ENCODE measurements around the gene OR5H15.
"Not testable (repeated sequence)": the region's sequence is repeated elsewhere in the genome, so short reads cannot be mapped to it uniquely, and the experiment has no call there.

Gene OR5H15

DNA sequence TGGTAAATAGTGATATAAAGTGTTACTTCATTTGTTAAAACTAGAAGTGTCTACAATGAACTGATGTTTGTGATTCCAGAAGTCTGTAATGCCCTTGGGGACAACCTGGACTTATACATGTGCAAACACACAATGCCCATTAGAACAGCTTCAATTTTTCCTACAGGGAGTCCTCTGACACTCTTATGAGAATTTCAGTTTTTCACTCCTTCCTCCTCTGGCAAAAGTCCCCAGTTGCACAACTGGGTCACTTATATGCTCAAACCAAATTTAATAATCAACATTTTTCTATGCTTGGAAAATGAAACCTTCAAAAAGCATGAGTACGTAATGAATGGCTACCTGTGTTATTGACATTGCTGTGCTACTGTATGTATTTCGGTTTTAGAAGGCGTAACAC, at the start of gene OR5H15:
Gene OR5H15, plus strand, starts transcription at position 301 of the 400 bp plus-strand sequence. CDS start 2,004 bp downstream, outside the sequence.
- no peak for DNase-seq

DNA sequence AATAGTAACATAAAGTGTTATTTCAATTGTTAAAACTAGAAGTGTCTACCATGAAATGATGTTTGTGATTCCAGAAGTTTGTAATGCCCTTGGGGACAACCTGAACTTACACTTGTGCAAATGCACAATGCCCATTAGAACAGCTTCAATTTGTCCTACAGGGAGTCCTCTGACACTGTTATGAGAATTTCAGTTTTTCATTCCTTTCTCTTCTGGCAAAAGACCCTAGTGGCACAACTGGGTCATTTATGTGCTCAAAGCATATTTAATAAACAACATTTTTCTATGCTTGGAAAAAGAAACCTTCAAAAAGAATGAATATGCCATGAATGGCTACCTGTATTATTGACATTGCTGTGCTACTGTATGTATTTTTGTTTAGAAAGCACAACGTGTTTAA, 36.1 kb upstream of the OR5H15 start, which contains the start of gene OR5H1:
Gene OR5H1, plus strand, starts transcription at position 301 of the 400 bp plus-strand sequence. CDS start 1,977 bp downstream, outside the sequence.
- no peak for DNase-seq

GRCh38 chr3:98136631-98137030, 29.9 kb upstream of the OR5H15 start:
- DNase-seq = no peak

- not testable (repeated sequence) for DNase-seq
These were observed 28.5 kb upstream of the OR5H15 start for GRCh38 chr3:98137826-98138557.

GRCh38 chr3:98140531-98140930, 26.0 kb upstream of the OR5H15 start:
- DNase-seq = no peak

DNA sequence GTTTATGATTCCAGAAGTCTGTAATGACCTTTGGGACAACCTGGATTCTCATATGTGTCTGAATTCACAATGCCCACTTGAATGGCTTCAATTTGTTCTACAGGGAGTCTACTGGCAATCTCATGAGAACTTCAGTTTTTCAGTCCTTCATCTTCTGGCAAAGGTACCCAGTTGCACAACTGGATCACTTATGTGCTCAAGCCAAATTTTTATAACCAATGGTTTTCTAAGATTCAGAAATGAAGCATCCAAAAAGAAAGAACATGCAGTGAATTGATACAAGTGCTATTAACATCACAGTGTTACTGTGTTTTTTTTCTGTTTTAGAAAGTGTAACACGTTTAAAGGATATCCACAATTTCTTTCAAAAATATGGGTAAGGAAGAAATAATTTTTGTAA, 19.3 kb upstream of the OR5H15 start, which contains the start of gene OR5H14:
Gene OR5H14, plus strand, starts transcription at position 301 of the 400 bp plus-strand sequence. CDS start 1,907 bp downstream, outside the sequence.
- DNase-seq = no peak

- DNase-seq = no peak
These were observed 17.7 kb upstream of the OR5H15 start for GRCh38 chr3:98148751-98149150.

- DNase-seq = not testable (repeated sequence)
These were observed 17.0 kb upstream of the OR5H15 start for GRCh38 chr3:98149456-98149855.

DNA sequence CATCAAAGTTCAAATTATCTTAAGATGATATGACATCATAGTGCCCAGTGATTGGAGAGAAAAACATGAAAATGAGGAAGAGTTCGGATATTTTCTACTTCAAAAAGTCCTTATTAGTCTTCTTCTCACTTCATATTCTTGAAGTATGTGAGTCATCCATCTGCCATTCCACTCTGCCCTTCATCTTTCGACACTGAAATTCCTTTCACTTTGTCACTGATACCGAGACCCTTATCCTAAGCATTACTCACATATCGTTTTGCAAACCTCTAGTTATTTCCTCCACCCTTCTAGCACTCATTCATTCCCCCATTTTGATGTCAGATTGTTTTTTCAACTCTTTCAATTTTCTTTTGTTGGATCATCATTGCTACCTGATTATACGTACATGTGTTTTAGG, 15.3 kb upstream of the OR5H15 start:
- DNase-seq = no peak

DNA sequence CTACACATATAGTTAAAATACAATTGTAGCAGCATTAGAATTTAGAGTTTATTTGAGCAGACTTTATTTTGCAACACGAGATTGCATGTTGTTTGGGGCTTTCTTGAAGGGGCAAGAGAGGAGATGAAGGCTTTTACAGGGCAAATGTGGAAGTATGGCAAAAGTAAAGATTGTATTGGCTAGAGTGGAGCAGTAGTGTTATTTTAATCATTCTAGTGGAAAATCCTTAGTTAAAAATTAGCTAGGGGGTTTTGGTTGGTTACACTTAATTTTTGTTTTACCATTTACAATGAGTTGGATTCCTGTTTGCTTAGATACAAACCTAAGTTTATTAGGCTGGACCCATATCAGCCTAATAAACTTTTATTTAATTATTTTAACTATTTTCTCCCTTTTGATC, 4.6 kb downstream of the OR5H15 start:
- no peak for DNase-seq

GRCh38 chr3:98172621-98173020, 6.1 kb downstream of the OR5H15 start:
- no peak for DNase-seq

- DNase-seq = no peak
These were observed 13.9 kb downstream of the OR5H15 start for GRCh38 chr3:98180319-98180890.

- DNase-seq = no peak
These were observed 15.7 kb downstream of the OR5H15 start for GRCh38 chr3:98182196-98182595.

DNA sequence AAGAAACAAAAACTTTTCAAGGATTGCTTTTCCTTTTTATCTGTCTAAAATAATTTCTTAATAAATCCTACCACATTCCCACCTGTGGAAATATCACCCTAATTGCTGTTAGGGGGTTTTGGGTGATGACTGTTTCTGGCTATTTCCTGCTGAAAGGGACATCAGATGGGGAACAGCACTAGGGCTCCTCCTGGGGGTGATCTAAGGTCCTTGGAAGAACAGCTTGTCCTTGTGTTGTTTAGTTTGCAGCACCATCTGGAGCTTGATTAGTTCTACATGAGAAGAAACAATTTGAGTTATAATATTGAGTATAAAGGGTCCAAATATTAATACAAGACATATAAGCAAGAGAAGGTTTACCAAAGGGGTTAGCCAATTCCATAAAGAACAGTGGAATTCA, 18.7 kb downstream of the OR5H15 start:
- no peak for DNase-seq

DNA sequence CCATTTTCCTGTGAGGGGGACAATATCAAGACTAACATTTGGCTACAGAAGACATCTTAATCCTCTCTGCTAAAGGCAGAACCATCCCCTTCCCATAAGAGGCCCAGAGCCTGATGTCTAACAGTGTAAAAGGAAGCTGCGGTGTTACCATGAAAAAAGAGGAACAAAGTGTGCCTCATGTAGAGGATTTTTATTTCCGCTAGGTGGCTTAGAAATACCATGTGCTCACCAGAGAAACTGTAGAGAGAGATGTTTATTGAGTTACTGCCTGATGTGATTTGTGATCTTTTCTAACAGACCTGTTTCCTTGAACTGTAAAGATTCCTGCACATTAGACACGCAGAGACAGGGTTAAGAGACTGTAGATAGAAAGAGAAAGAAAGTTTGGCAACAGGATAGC, 22.0 kb downstream of the OR5H15 start:
- no peak for DNase-seq

GRCh38 chr3:98190911-98191310, 24.4 kb downstream of the OR5H15 start:
- not testable (repeated sequence) for DNase-seq

DNA sequence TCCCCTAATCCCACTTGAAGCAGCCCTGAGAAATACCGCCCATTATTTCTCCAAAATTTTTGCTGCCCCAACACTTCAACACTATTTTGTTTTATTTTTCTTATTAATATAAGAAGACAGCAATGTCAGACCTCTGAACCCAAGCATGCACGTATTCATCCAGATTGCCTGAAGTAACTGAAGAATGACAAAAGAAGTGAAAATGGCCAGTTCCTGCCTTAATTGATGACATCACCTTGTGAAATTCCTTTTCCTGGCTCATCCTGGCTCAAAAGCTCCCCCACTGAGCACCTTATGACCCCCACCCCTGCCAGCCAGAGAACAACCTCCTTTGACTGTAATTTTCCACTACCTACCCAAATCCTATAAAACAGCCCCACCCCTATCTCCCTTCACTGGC, 29.8 kb downstream of the OR5H15 start:
- DNase-seq = not testable (repeated sequence)

DNA sequence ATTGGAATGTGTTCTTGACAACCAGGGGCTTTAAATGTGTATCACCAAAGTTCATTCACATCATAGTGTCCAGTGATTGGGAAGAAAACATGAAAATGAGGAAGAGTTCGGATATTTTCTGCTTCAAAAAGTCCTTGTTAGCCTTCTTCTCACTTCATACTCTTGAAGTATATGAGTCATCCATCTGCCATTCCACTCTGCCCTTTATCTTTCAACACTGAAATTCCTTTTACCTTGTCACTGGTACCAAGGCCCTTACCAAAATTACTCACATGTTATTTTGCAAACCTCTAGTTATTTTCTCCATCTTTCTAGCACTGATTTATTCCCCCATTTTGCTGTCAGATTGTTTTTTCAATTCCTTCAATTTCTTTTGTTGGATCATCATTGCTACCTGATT, 32.5 kb downstream of the OR5H15 start:
- DNase-seq = no peak

DNA sequence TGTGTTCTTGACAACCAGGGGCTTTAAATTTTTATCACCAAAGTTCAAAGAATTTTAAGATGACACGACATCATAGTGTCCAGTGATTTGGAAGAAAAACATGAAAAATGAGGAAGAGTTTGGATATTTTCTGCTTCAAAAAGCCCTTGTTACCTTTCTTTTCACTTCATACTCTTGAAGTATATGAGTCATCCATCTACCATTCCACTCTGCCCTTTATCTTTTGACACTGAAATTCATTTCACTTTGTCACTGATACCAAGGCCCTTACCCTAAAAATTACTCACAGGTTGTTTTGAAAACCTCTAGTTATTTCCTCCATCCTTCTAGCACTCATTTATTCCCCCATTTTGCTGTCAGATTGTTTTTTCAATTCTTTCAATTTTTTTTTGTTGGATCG, 42.7 kb downstream of the OR5H15 start:
- DNase-seq = no peak

- no peak for DNase-seq
These were observed 46.8 kb downstream of the OR5H15 start for GRCh38 chr3:98213276-98213675.

GRCh38 chr3:98215051-98215450, 48.6 kb downstream of the OR5H15 start:
- DNase-seq = no peak

Measured in activated T-cell treated with anti-CD3 and anti-CD28 coated beads, Interleukin-2, amount 50 U/mL, for 1 hour (primary cell).